Stimulated activated CD8-positive, alpha-beta memory T cell treated with anti-CD3 and anti-CD28 coated beads, Interleukin-15, amount 100 ng/mL, for 48 hours (primary cell): ENCODE results near the gene CD37.
"Not testable (repeated sequence)": the region's sequence is repeated elsewhere in the genome, so short reads cannot be mapped to it uniquely, and the experiment has no call there.

Experiments used
- DNase-seq, 2 donors: peaks; one replicate each; pipeline ENCODE4 v3.0.0-alpha.2; 2020; ENCODE audit warnings: low read depth in 2 of 2

The CD37 gene

GRCh38 chr19:49347835-49348234, 12.6 kb downstream of the CD37 start:
- DNase-seq, result no peak

DNA sequence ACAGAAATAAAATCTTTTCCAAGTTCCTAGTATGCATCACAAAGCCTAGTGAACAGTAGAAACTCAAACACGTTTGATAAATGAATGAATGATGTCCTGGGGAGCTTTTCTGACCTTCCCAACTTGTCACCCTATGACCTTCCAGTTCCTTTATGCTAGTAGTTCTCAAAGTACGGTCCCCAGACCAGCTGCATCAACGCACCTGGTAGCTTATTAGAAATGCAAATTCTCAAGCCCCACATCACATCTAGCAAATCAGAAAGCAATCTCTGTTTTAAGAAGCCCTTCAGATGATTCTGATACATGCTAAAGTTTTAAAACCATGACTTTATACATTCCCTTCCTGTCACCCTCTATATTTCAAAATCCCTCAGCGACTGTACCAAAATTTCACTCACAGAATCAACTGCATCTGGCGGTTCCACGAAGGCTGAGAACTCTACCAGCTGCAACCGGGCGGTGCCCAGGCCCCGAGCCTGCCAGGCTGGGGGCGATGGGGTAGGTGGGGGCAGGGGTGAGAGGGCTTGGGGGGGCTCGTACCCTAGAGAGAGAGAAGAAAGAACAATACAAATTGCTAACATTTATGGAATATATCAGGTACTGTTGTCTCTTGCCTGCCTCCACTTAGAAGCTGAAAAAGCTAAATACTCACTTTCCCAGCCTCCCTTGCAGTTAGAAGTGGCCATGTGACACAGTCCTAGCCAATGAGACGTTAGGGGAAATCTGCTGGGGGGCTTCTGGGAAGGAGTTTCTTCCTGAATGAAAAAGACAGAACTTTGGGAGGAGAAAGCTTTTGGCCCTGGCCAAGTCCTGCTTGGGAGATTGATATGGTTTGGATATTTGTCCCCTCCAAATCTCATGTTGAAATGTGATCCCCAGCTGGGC, 13.3 kb downstream of the CD37 start:
- no peak for DNase-seq

DNA sequence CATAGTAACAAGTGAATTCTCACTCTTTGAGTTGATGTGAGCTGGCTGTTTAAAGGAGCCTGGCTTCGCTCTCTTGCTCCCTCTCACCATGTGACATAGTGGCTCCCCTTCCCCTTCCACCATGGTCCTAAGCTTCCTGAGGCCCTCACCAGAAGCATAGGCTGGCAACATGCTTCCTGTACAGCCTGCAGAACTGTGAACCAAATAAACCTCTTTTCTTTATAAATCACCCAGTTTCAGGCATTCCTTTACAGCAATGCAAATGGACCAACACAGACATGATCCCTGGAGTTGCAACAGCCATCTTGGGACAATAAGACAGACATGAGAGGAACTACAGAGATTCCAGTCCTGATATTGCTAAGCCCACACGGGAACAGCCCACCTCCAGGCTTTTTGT, 14.4 kb downstream of the CD37 start:
- no peak for DNase-seq

GRCh38 chr19:49355909-49356353, 20.7 kb downstream of the CD37 start:
- DNase-seq, result no peak

DNA sequence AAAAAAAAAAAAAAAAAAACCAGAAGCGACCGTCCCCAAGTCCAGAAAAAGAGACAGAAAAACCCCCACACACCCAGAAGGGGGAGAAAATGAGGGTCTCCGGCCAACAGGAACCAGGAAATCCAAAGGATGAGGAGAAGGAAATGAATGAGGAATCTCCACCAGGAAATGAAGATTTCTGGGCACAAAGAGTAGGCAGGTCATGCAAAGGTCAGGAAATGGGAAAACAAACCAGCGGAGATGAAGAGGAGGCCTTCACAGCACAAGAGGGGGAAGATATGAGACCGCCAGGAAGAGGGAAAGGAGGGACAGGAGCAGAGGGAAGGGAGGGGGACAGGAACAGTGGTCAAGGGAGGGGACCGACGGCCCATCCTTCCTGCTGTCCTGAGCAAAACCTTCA, 21.2 kb downstream of the CD37 start:
- DNase-seq, result no peak

DNA sequence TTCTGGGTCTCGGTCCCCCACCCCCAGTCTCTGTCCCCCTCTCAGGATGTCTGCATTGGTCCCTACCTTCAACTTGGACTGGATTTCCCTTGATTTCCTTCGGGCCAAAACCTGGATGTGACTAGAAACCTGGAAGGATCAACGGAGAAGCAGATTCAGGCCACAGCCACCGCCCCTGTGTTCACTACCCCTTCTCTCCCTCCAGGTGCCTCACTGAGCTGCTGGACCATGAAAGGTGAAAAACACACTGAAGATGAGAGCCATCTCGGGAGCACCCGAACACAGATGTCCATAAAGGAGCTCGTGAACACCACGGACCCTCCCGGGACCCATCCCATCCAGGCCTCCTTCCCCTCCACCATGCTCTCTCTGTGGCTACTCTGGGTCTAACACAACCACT, 22.0 kb downstream of the CD37 start:
- DNase-seq, result no peak

GRCh38 chr19:49359851-49360820, 24.9 kb downstream of the CD37 start:
- DNase-seq, result no peak

- no peak for DNase-seq
Observed at GRCh38 chr19:49361438-49362047, 26.3 kb downstream of the CD37 start.

- no peak for DNase-seq
Observed at GRCh38 chr19:49362048-49362928, 27.1 kb downstream of the CD37 start, which contains the start of gene TEAD2. TSS of gene TEAD2 (minus strand) at chr19:49362416. CDS start at chr19:49360075, 2,341 bp downstream.

GRCh38 chr19:49362929-49363267, 27.7 kb downstream of the CD37 start:
- no peak for DNase-seq

DNA sequence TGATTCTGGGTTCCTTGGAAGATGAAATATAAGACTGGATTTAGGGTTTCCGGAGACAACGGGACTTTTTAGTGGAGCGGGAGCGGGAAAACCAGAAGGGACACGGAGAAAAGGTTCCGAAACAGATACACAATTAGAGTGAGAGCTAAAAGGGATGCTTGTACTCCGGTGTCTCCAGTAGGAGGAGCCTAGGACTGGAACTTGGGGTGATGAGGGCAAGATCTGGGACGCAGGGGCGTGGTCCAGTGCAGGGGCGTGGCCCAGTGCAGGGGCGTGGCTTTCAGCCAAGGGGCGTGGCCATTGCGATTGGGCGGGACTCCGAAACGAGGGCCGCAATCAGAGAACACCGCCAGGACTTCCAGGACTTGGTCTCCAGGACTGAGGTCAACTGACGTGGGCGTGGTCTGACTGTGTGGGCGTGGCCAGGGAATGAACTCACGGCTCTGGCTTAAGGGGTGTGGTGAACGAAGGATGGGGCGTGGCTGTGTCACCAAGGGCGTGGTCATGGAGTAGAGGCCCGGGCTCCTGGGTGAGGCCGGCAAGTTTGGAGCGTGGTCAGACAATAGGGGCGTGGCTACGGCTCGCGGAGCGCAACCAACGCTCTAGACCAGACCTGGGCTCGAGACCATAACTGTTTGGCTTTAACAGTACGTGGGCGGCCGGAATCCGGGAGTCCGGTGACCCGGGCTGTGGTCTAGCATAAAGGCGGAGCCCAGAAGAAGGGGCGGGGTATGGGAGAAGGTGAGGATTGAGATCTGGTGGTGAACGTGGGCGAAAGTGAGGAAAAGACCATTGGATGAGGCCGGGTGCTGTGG, 28.3 kb downstream of the CD37 start, which contains the start of gene DKKL1:
Gene DKKL1, plus strand, starts transcription at position 610 of the 815 bp plus-strand sequence. Its CDS starts 122 bp downstream, at position 732.
- peak; percentile 68 to 75 for DNase-seq

DNA sequence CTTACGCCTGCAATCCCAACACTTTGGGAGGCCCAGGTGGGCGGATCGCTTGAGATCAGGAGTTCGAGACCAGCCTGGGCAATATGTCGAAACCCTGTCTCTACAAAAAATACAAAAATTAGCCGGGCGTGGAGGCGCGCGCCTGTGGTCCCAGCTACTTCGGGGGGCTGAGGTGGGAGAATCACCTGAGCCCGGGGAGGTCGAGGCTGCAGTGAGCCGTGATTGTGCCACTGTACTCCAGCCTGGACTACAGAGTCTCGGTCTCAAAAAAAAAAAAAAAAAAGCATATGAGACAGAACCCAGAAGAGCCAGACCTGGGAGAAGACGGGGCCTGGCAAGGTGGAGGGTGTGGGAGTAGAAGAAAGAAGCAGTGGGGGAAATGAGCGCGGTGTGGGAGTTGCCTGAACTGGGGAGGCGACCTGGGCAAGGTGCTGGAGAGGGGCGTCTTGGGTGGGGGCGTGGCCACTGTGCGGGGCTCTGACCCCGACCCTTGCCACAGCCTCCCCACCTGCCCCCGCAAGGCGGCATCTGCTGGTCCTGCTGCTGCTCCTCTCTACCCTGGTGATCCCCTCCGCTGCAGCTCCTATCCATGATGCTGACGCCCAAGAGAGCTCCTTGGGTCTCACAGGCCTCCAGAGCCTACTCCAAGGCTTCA, 29.0 kb downstream of the CD37 start:
- no peak for DNase-seq

GRCh38 chr19:49366110-49366509, 30.9 kb downstream of the CD37 start:
- DNase-seq, result no peak

DNA sequence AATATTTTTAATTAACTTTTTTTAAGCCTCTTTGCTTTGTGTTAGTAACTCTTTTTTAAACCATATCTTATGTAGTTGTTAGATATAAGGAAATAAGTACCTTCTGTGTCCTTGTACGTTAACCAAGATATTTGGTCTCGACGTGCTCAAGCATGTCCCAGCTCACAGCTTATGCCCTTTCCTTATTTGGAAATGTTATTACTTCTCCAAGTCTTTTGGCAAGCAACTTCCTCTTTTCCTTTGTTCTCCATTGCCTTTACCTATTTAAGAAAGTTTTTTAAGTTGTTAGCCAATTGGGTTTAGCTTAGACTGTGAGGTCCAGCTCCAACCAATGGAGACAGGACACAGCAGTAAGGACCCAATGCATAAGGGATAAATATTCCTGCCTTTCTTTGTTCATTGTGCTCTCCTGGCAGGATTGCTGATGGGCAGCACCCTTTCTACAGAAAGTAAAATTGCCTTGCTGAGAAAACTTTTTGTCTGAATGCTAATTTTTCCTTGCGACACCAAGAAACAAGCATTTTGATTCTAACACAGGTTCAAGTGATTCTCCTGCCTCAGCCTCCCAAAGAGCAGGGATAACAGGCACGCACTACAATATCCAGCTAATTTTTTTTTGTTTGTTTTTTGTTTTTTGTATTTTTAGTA, 33.6 kb downstream of the CD37 start:
- DNase-seq, result no peak

DNA sequence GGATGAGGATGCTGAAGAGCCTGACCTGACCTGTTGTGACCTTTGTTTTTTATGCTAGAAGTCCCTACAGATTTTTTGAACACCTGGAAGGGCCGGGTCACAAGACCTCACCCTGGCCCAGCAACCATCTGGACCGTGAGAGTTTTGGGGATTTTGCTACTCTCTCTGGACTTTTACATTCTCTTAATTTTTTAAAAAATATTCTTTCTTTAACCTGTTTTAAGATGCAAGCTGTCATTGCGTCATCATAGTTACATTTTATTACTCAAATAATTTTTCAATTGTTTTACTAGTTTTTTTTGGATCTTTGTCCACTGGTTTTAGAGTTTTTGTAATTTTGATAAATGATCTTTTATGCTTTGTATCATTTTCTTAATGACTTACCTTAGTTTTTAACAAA, 36.0 kb downstream of the CD37 start:
- no peak for DNase-seq

DNA sequence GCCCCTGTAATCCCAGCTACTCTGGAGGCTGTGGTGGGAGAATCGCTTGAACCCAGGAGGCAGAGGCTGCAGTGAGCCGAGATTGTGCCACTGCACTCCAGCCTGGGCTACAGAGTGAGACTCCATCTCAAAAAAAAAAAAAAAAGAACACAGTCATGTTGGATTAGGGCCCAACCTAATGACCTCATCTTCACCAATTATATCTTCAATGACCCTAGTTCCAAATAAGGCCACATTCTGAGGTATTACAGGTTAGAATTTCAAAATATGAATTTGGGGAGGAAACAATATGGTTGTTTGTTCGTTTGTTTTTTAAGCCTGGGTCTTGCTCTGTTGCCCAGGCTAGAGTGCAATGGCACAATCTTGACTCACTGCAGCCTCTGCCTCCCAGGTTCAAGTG, 38.0 kb downstream of the CD37 start:
- DNase-seq, result not testable (repeated sequence)

GRCh38 chr19:49374665-49375434, 39.6 kb downstream of the CD37 start:
- no peak for DNase-seq

DNA sequence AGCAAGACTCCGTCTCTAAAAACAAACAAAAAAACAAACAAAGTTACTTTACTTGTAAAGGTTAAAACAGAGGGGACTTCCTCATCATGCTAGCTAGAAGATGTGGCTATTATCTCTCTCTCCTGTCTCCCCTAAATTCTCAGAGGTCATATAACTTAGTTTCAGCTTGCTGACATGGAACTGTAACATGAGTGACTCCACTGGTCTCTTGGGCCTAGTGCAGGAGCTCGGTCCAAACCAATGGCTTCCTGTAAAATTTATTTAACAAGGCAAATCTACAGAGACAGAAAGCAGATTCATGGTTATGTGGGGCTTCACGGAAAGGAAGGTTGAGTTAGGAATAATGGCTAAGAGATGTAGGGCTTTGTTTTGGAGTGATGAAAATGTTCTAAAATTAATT, 43.3 kb downstream of the CD37 start:
- DNase-seq, result no peak
